Measurements from ENCODE around the gene PHIP.

Gene PHIP

DNA sequence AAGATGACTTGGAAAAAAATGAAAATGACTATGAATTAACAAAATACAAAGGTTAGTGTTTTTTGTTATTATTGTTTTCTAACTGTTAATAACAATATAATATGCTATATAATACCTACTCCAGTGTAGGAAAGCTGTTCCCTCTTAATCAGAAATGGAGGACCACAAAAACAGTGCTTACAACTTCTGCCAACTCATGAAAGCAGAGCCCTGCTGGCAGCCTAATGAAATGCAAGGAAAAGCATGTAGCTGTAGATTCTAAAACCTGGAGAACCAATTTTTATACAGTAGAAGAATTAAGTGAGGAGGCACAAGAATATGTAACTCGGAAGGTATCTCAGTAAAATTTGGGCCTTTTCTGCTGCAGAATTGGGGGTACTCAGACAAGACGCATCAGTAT, 29.4 kb downstream of the PHIP start:
- H3K4me1 ChIP-seq (ENCODE audit: control insufficient read depth in 5 of 5, insufficient read depth in 5 of 5, low read length in 5 of 5): no peaks in the 10 kb centered on the region
- no peak overlapping the region for H3K9ac ChIP-seq (ENCODE audit: low read length in 5 of 5)
- H3K4me3 ChIP-seq (ENCODE audit: low read depth in 1 of 5, low read length in 5 of 5): no peak overlapping the region
- no peak overlapping the region for H3K27ac ChIP-seq (ENCODE audit: low read depth, low read length)
- H3K36me3 ChIP-seq (ENCODE audit: control insufficient read depth in 5 of 5, insufficient read depth in 5 of 5, low read length in 5 of 5): peaks cover 13 to 26% (median 20%) of the 10 kb centered on the region in 5 donors
- no peaks in the 10 kb centered on the region for H3K9me3 ChIP-seq (ENCODE audit: control insufficient read depth in 5 of 5, low read length in 5 of 5)
- H3K27me3 ChIP-seq (ENCODE audit: control insufficient read depth in 5 of 5, insufficient read depth in 4 of 5, low read length in 5 of 5): no peaks in the 10 kb centered on the region

DNA sequence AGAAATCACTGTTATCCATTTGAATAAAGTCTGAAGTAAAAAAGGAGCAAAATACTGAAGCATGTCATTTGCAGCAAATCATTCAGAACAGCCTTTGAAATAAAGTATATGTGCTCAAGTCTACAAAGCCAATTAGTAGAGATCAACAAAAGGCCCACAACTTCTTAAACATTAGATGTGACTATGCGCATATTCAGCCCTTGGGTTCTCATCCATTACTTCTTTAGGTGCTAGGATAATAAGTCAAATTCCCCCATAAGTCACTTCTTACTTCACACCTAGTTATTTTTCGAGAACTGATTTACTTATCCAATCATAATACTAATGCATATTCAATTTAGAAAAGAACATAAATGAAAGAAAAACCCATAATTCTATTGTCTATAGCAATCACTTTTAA, 31.0 kb downstream of the PHIP start:
- Histone ChIP-seq H3K4me3 (ENCODE audit: low read depth in 1 of 5, low read length in 5 of 5) (no peak overlapping the region), H3K27ac (ENCODE audit: low read depth, low read length) (no peak overlapping the region), H3K9ac (ENCODE audit: low read length in 5 of 5) (no peak overlapping the region), H3K27me3 (ENCODE audit: control insufficient read depth in 5 of 5, insufficient read depth in 4 of 5, low read length in 5 of 5) (no peaks in the 10 kb centered on the region), H3K9me3 (ENCODE audit: control insufficient read depth in 5 of 5, low read length in 5 of 5) (no peaks in the 10 kb centered on the region), H3K36me3 (ENCODE audit: control insufficient read depth in 5 of 5, insufficient read depth in 5 of 5, low read length in 5 of 5) (peaks cover 3 to 28% (median 13%) of the 10 kb centered on the region in 5 donors), H3K4me1 (ENCODE audit: control insufficient read depth in 5 of 5, insufficient read depth in 5 of 5, low read length in 5 of 5) (no peaks in the 10 kb centered on the region)

DNA sequence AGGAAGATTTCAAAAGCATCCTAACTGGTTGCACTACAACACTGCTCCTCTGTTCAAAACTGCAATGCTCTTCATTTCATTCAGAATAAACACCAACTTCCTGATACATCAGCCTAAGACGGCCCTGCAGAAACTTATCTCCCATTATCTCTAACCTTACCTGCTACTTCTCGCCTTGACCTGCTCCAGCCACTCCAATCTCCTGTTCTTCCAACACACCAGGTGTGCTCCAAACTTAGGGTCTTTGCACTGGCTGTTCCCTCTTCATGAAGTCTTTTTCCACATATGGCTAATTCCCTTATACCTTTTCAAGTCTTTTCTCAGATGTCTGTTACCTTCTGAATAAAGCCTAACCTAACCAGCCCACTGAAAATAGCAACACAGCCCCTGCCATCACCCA, 32.1 kb downstream of the PHIP start:
- H3K27me3 ChIP-seq (ENCODE audit: control insufficient read depth in 5 of 5, insufficient read depth in 4 of 5, low read length in 5 of 5): no peaks in the 10 kb centered on the region
- no peaks in the 10 kb centered on the region for H3K9me3 ChIP-seq (ENCODE audit: control insufficient read depth in 5 of 5, low read length in 5 of 5)
- no peaks in the 10 kb centered on the region for H3K4me1 ChIP-seq (ENCODE audit: control insufficient read depth in 5 of 5, insufficient read depth in 5 of 5, low read length in 5 of 5)
- H3K4me3 ChIP-seq (ENCODE audit: low read depth in 1 of 5, low read length in 5 of 5): no peak overlapping the region
- H3K36me3 ChIP-seq (ENCODE audit: control insufficient read depth in 5 of 5, insufficient read depth in 5 of 5, low read length in 5 of 5): peaks cover 5 to 29% (median 8%) of the 10 kb centered on the region in 5 donors
- no peak overlapping the region for H3K27ac ChIP-seq (ENCODE audit: low read depth, low read length)
- H3K9ac ChIP-seq (ENCODE audit: low read length in 5 of 5): no peak overlapping the region

DNA sequence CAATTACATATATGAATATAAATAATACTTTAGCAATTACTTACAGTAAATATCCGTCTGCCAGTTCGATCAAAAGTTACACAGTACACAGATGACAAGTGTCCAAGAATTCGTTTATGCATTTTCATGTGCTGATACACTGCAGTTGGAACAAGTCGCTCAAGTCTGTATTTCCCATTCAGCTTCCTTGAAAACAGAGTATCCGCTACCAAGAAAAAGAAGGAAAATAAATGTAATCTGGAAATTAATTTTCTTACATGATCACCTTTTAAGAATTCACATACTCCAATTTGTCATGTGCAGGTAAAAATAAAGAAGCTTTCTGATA, 35.3 kb downstream of the PHIP start:
- Histone ChIP-seq H3K4me1 (ENCODE audit: control insufficient read depth in 5 of 5, insufficient read depth in 5 of 5, low read length in 5 of 5) (no peaks in the 10 kb centered on the region), H3K27me3 (ENCODE audit: control insufficient read depth in 5 of 5, insufficient read depth in 4 of 5, low read length in 5 of 5) (no peaks in the 10 kb centered on the region), H3K9me3 (ENCODE audit: control insufficient read depth in 5 of 5, low read length in 5 of 5) (no peaks in the 10 kb centered on the region), H3K36me3 (ENCODE audit: control insufficient read depth in 5 of 5, insufficient read depth in 5 of 5, low read length in 5 of 5) (peaks cover 5 to 30% (median 11%) of the 10 kb centered on the region in 5 donors), H3K4me3 (ENCODE audit: low read depth in 1 of 5, low read length in 5 of 5) (no peak overlapping the region), H3K27ac (ENCODE audit: low read depth, low read length) (no peak overlapping the region), H3K9ac (ENCODE audit: low read length in 5 of 5) (no peak overlapping the region)

DNA sequence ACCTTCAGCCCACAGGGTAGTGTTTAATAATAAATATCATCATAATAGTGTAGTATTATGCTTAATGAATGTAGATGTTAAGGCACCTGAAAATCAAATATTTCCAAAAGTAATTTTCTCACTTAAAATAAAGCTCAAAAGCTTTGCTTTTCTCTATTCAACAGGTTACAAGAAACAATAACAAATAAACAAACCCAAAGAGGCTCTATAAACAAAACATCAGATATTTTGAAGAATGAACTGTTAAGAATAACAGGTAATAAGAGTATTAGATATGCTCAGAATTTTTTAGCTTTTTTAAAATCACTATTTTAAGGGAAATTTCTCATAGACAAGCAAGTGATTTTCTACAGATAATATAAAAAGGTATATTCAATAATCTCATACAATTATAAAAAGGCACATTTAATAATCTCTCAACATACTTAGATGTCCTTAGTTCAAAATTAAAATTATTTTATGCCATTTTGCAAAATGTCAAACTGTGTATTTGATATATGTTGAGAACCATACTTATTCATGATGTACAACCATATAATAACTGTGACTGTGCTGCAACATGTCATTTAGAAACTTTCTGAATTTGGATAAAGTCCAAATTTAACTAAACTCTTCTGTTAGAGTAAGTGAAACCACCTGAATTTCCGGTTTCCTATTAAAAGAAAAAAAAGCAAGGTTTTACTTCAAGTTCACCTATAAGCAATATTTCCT, 35.8 kb downstream of the PHIP start:
- H3K4me1 ChIP-seq (ENCODE audit: control insufficient read depth in 5 of 5, insufficient read depth in 5 of 5, low read length in 5 of 5): no peaks in the 10 kb centered on the region
- H3K27me3 ChIP-seq (ENCODE audit: control insufficient read depth in 5 of 5, insufficient read depth in 4 of 5, low read length in 5 of 5): no peaks in the 10 kb centered on the region
- no peak overlapping the region for H3K9ac ChIP-seq (ENCODE audit: low read length in 5 of 5)
- peaks cover 5 to 34% (median 11%) of the 10 kb centered on the region in 5 donors for H3K36me3 ChIP-seq (ENCODE audit: control insufficient read depth in 5 of 5, insufficient read depth in 5 of 5, low read length in 5 of 5)
- H3K4me3 ChIP-seq (ENCODE audit: low read depth in 1 of 5, low read length in 5 of 5): no peak overlapping the region
- no peaks in the 10 kb centered on the region for H3K9me3 ChIP-seq (ENCODE audit: control insufficient read depth in 5 of 5, low read length in 5 of 5)
- no peak overlapping the region for H3K27ac ChIP-seq (ENCODE audit: low read depth, low read length)

DNA sequence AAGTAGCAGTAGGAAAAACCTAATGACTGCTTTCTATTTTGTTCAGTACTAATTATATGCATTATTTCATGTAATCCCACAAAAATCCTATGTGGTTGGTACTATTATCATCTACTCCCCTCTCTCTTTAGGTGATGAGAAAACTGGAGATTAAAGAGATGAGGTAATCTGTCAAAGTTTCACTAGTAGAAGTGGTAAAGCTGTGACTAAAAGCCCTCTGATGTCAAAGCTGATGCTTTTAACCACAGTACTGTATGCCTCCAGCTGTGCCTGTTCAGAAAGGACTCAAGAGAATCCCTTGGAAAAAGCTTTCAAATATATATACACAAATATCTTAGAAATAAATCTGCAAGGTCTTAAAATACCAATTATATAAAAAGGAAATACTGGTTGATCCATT, 38.0 kb downstream of the PHIP start:
- peaks cover 0 to 2% (median 0%) of the 10 kb centered on the region in 5 donors for H3K4me1 ChIP-seq (ENCODE audit: control insufficient read depth in 5 of 5, insufficient read depth in 5 of 5, low read length in 5 of 5)
- no peak overlapping the region for H3K27ac ChIP-seq (ENCODE audit: low read depth, low read length)
- no peak overlapping the region for H3K9ac ChIP-seq (ENCODE audit: low read length in 5 of 5)
- H3K4me3 ChIP-seq (ENCODE audit: low read depth in 1 of 5, low read length in 5 of 5): no peak overlapping the region
- peaks cover 3 to 34% (median 12%) of the 10 kb centered on the region in 5 donors for H3K36me3 ChIP-seq (ENCODE audit: control insufficient read depth in 5 of 5, insufficient read depth in 5 of 5, low read length in 5 of 5)
- H3K27me3 ChIP-seq (ENCODE audit: control insufficient read depth in 5 of 5, insufficient read depth in 4 of 5, low read length in 5 of 5): no peaks in the 10 kb centered on the region
- no peaks in the 10 kb centered on the region for H3K9me3 ChIP-seq (ENCODE audit: control insufficient read depth in 5 of 5, low read length in 5 of 5)

DNA sequence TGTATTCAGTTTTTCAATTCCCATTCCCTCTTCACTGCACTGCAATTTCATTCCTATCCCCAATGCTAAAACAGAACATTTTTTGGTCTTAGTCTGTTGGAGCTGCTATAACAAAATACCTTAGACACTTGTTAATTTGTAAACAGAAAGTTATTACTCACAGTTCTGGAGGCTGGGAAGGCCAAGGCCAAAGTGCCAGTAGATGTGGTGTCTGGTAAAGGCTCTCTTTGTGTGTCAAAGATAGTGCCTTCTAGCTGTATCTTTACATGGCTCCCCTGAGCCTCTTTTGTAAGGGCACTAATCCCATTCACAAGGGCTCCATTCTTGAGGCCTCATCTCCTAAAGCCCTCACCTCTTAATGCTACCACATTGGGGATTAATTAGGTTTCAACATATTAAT, 40.0 kb downstream of the PHIP start:
- H3K9ac ChIP-seq (ENCODE audit: low read length in 5 of 5): no peak overlapping the region
- no peaks in the 10 kb centered on the region for H3K9me3 ChIP-seq (ENCODE audit: control insufficient read depth in 5 of 5, low read length in 5 of 5)
- no peaks in the 10 kb centered on the region for H3K27me3 ChIP-seq (ENCODE audit: control insufficient read depth in 5 of 5, insufficient read depth in 4 of 5, low read length in 5 of 5)
- H3K4me1 ChIP-seq (ENCODE audit: control insufficient read depth in 5 of 5, insufficient read depth in 5 of 5, low read length in 5 of 5): peaks cover 0 to 2% (median 0%) of the 10 kb centered on the region in 5 donors
- no peak overlapping the region for H3K4me3 ChIP-seq (ENCODE audit: low read depth in 1 of 5, low read length in 5 of 5)
- peaks cover 3 to 34% (median 12%) of the 10 kb centered on the region in 5 donors for H3K36me3 ChIP-seq (ENCODE audit: control insufficient read depth in 5 of 5, insufficient read depth in 5 of 5, low read length in 5 of 5)
- no peak overlapping the region for H3K27ac ChIP-seq (ENCODE audit: low read depth, low read length)

DNA sequence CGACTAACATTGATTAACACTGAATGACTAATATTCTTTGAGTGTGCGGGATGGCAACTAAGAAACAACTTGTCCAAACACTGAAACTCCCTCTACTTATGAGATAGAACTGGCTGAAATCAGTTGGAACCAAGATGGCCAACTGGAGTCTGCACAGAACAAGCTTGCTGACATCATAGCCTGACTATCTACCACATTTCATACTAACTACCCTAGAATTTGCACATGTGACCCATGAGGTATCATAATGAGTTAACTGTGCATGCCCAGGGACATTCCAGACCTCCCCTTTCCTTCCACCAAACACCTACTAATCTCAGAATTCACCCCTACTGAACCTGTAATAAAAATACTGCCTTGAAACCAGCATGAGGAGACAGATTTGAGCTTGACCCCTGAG, 43.2 kb downstream of the PHIP start:
- peaks cover 0 to 5% (median 0%) of the 10 kb centered on the region in 5 donors for H3K4me1 ChIP-seq (ENCODE audit: control insufficient read depth in 5 of 5, insufficient read depth in 5 of 5, low read length in 5 of 5)
- H3K4me3 ChIP-seq (ENCODE audit: low read depth in 1 of 5, low read length in 5 of 5): no peak overlapping the region

DNA sequence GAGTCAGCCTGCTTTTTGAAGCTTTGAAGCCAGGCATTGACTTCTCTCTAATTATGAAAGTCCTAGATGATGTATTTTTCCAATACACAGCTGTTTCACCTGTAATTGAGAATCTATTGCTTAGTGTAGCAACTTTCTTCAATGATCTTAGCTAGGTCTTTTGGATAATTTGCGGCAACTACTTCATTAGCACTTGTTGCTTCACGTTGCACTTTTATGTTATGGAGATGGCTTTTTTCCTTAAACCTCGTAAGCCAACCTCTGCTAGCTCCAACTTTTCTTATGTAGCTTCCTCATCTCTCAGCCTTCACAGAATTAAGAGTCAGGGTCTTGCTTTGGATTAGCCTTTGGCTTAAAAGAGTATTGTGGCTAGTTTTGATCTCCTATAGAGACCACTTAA, 44.8 kb downstream of the PHIP start:
- Histone ChIP-seq H3K4me1 (ENCODE audit: control insufficient read depth in 5 of 5, insufficient read depth in 5 of 5, low read length in 5 of 5) (peaks cover 0 to 5% (median 0%) of the 10 kb centered on the region in 5 donors), H3K4me3 (ENCODE audit: low read depth in 1 of 5, low read length in 5 of 5) (no peak overlapping the region), H3K9ac (ENCODE audit: low read length in 5 of 5) (no peak overlapping the region), H3K36me3 (ENCODE audit: control insufficient read depth in 5 of 5, insufficient read depth in 5 of 5, low read length in 5 of 5) (peaks cover 2 to 23% (median 12%) of the 10 kb centered on the region in 5 donors), H3K27me3 (ENCODE audit: control insufficient read depth in 5 of 5, insufficient read depth in 4 of 5, low read length in 5 of 5) (no peaks in the 10 kb centered on the region), H3K27ac (ENCODE audit: low read depth, low read length) (no peak overlapping the region), H3K9me3 (ENCODE audit: control insufficient read depth in 5 of 5, low read length in 5 of 5) (no peaks in the 10 kb centered on the region)

More for the DNA sequence above, 43.2 kb downstream of the PHIP start:
- H3K27me3 ChIP-seq (ENCODE audit: control insufficient read depth in 5 of 5, insufficient read depth in 4 of 5, low read length in 5 of 5): no peaks in the 10 kb centered on the region
- no peak overlapping the region for H3K27ac ChIP-seq (ENCODE audit: low read depth, low read length)
- H3K9me3 ChIP-seq (ENCODE audit: control insufficient read depth in 5 of 5, low read length in 5 of 5): no peaks in the 10 kb centered on the region
- peaks cover 2 to 24% (median 12%) of the 10 kb centered on the region in 5 donors for H3K36me3 ChIP-seq (ENCODE audit: control insufficient read depth in 5 of 5, insufficient read depth in 5 of 5, low read length in 5 of 5)
- no peak overlapping the region for H3K9ac ChIP-seq (ENCODE audit: low read length in 5 of 5)

DNA sequence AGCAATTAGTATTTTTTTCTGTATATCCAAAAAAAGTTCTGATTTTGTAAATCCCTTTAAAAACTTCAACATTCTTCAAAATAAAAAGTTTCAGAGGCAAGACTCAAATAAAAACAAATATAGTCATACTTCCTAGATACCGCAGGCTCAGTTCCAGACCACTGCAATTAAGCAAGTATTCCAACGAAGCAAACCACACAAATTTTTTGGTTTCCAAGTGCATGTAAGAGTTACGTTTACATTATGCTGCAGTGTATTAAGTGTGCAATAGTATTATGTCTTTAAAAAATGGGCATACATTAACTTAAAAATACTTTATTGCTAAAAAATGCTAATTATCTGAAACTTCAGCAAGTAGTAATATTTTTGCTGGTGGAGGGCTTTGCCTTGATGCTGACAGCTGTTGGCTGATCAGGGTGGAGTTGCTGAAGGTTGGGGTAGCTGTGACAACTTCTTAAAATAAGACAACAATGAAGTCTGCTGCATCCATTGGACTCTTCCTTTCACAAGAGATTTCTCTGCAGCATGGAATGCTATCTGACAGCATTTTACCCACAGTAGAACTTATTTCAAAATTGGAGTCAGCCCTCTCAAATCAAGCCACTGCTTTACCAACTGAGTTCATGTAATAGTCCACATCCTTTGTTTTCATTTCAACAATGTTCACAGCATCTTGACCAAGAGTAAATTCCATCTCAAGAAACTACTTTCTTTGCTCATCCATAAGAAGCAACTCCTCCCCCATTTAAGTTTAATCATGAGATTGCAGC, 46.0 kb downstream of the PHIP start:
- Histone ChIP-seq H3K4me1 (ENCODE audit: control insufficient read depth in 5 of 5, insufficient read depth in 5 of 5, low read length in 5 of 5) (peaks cover 0 to 5% (median 0%) of the 10 kb centered on the region in 5 donors), H3K36me3 (ENCODE audit: control insufficient read depth in 5 of 5, insufficient read depth in 5 of 5, low read length in 5 of 5) (peaks cover 6 to 16% (median 11%) of the 10 kb centered on the region in 5 donors), H3K27me3 (ENCODE audit: control insufficient read depth in 5 of 5, insufficient read depth in 4 of 5, low read length in 5 of 5) (no peaks in the 10 kb centered on the region), H3K4me3 (ENCODE audit: low read depth in 1 of 5, low read length in 5 of 5) (no peak overlapping the region), H3K27ac (ENCODE audit: low read depth, low read length) (no peak overlapping the region), H3K9me3 (ENCODE audit: control insufficient read depth in 5 of 5, low read length in 5 of 5) (no peaks in the 10 kb centered on the region), H3K9ac (ENCODE audit: low read length in 5 of 5) (no peak overlapping the region)
